Hematopoietic multipotent progenitor cell (in vitro differentiated cells): Measurements from ENCODE around the gene OR4D5. TPM values are rescaled to one million over a fixed set of nuclear protein-coding genes. Genes with fewer than 3 reads are reported as not detected.

Source experiments
- DNase-seq, 3 donors: peaks; one replicate each; pipeline ENCODE4 v3.0.0-alpha.2; 2011 to 2015; ENCODE audit warnings: low read depth in 2 of 3, low spot score in 2 of 3
- total RNA-seq: library from RNA; depleted of rRNA; stranded (reverse); fragments of >200 nt; gene quantifications from one replicate; pipeline ENCODE4 v1.2.3, GENCODE V29; 2012

OR4D5 gene
- total RNA-seq: 0.27 TPM

DNA sequence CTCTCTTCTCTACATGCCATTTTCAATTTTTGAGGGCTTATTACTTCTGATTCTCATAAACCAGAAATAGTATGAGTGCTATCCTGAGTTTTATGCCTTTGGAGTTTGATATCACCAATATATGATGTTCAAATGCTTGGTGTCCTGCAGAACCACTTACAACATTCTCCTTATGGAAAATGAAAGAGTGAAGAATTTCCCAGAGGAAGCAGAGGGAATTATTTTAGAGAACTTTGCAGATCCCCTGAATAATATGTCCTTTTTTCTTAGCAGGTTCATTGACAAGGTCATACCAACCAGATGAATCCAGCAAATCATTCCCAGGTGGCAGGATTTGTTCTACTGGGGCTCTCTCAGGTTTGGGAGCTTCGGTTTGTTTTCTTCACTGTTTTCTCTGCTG, at the start of gene OR4D5:
OR4D5 (plus strand) TSS at position 301 of the 400 bp plus-strand sequence; CDS start at position 301, 0 bp downstream.
- DNase-seq: no peak

DNA sequence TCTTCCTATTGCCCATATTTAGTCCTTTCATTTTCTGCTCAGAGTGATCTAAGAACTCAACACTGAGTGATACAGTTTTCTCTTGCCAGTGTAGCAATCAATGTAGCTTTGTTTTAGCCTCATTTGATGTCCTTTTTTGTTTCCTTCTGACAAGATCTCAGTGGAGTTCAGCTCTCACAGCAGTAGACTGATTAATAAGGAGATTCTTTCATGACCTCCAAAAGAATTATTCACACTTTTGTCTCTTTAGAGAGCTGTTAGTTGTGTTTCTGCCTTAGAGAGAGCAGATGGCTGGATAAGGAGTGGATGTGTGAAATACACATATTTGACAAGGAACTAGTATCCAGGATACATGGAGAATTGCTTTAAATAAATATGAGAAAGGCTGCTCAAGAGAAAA, 47.4 kb upstream of the OR4D5 start:
- DNase-seq: no peak

DNA sequence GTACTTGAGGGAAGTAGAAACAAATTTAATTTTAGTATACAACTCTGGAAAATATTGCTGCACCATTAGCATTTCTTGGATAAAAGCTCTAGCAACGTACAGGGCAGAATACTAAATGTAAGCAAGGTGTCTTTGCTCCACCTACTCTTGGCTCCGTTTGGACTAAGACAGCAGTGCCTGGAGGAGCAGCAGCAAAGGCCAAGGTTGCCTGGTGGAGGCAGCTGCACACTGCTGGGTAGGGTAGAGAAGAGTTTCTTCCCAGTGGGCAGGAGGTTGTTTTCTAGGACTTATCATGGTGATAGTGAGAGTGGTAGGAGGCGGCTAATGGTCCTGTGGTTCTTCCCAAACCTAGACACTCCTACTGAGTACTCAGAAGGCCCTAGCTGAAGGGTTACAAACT, 39.6 kb upstream of the OR4D5 start:
- DNase-seq: no peak

DNA sequence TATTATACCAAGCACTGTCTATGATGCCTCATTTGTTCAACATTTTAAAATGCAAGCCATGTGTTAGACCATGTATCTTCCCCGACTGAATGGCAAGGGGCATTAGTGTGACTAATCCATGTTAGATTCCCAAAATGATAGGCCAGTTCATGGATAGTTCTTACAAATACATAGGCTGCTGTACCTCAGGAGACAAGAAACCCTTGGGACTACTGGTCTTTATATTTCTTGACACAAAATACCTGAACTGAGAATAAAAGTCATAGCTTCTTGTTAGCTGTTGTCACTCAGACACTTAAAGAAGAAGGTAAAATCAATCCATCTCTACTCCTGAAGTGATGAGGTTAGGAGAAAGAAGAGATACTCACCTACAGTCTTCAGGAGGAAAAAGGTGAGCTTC, 37.5 kb upstream of the OR4D5 start, which contains the start of gene OR8D4:
OR8D4 (plus strand) TSS at position 301 of the 400 bp plus-strand sequence. CDS start 4,265 bp downstream, outside the sequence.
- DNase-seq: no peak

DNA sequence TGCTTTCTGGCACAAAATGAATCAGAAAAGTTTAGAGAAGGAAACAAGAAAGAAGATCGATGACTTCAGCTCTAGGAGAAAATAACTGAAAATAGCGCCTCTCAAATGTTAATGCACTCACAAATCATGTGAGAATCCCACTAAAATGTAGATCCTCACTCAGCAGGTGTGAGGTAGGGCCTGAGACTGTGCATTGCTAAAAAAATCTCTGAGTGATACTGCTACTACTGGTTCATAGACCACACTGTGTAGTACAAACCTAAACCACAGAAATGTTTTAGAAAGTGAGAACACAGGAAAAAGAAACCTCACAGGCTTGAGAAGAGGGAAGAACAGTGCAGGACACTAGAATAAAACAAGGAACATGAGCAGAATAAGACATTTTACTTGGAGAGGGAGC, 35.5 kb upstream of the OR4D5 start:
- no peak for DNase-seq

DNA sequence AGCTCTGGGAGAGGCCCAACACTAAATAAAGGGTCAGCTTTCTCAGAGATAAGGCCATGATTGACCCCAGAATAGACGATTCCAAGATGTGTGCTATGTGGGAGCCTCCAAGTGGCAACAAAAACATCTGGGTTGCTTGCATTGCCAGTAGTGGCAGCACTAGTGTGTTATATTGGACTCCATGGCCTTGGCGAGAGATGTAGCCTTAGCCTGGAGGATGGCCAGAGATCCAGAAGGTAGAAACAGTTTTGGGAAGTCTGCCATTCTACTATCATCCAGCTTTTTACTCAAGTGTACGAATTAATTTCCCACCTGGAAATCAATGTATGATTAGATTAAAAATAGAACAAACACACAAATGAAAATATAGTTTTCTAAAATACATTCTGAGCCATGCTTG, 34.5 kb upstream of the OR4D5 start:
- DNase-seq: no peak

DNA sequence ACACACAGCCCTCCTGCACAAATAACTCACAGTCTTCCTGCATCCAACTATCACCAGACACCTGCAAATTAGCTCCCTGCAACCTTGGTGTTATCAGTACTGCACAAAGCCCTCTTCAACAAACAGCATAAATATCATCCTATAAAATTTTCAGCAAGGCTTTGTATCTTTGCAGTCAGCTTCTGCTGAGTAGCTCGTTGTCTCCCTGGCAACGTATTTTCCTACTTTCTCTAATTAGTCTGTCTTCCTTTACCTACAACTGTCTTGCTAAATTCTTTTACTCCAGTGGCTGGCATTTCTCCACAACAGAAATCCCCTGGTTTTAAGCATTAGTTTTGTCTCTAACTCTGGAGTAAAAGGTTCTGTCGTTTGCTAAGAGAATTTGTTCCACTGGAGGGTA, 33.6 kb upstream of the OR4D5 start:
- no peak for DNase-seq

DNA sequence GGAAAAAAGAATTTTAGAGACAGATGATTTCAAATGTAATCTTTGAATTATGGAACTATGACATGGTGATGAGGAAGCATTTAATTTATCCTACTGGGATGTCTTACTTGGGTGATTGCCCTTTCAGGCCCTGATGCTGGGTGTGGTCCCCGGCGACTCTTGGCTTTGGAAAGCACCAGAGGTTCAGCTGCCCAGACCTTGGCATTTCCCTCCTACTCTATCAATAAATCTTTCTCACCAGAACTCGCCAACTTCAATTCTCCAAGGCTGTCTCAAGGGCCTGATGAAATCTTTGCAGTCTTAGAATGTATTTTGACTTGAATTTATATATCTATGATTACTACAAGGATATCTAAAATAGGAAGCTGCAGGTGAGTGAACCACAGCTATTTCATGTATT, 18.5 kb upstream of the OR4D5 start:
- DNase-seq: no peak

DNA sequence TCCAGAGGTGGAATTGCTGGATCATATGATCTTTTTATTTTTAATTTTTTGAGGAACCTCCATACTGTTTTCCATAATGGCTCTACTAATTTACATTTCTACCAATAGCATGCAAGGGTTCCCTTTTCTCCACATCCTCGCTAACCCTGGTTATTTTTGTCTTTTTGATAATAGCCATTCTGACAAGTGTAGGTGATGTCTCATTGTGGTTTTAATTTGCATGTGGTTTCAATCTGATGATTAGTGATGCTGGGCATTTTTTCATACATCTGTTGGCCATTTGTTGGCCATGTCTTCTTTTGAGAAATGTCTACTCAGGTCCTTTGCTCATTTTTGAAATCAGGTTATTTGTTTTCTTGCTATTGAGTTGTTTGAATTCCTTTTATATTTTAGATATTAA, 15.4 kb upstream of the OR4D5 start:
- DNase-seq: no peak

DNA sequence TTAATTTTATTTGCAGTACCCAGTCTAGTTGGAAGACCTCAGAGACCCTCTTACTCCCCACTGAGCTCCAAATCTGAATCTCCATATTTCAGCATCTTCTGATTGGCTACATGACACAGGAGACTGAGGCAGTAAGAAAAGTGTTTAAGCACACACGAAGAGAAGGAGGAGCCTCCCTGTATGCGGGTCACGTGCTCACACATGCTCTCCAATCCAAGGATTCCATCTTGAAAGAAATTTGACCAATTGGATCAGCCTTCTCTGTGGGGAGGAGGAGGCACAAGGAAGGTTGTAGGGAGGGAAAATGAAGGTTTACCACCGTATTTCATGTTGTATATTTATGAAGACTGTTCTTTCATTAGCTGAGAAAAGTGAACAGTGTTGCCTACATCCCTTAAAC, 3.0 kb downstream of the OR4D5 start:
- no peak for DNase-seq

DNA sequence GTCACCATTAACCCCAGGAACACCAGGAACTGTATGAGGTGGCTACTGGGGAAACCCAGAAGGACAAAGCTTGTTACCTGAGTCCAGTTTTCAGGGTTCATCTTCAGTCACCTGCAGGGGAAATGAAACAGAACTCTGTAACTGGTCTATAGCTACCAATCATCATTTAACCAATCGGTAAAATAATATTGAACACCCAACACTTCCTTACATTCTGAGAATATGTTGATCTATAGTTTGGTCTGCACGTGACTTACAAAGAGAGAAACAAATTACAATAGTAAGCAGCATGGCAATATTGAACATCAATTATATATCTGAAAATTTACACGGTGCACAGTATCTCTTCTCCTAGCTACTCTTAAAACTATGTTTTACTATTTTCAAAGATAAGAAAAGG, 4.3 kb downstream of the OR4D5 start, which contains the start of gene OR6T1:
OR6T1 (minus strand) TSS at position 101 of the 400 bp plus-strand sequence; CDS start at position 101, 0 bp downstream.
- no peak for DNase-seq

DNA sequence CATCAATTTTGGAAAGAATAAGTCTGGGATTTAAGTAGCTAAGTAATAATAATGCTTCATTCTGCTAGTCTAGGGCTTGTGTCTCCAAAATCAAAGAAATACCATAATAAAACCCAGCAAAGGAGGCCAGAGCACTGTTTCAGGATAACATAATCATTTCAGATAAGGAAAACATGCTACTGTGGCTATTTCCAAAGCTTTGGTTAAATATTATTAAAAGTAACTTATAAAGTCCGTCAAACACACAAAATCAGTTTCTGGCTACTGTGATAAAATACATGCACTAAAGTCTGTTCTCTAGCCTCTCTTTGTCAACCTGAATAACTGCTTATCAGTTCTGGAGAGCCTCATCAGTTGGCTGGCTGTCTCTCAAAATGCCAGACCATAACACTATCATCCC, 5.7 kb downstream of the OR4D5 start:
- no peak for DNase-seq

DNA sequence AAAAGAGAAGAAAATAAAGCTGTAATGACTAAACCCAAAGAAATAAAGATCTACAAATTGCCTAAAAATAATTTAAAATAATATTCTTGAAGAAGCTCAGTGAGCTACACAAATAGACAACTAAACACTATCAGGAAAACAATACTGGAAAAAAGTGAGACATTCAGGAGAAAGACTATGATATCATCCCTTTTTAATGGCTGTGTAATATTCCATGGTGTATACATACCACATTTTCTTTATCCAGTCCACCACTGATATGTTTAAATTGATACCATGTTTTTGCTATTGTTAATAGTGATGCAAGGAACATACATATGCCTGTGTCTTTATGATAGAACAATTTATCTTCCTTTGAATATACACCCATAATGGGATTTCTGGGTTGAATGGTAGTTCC, 17.3 kb downstream of the OR4D5 start:
- no peak for DNase-seq

DNA sequence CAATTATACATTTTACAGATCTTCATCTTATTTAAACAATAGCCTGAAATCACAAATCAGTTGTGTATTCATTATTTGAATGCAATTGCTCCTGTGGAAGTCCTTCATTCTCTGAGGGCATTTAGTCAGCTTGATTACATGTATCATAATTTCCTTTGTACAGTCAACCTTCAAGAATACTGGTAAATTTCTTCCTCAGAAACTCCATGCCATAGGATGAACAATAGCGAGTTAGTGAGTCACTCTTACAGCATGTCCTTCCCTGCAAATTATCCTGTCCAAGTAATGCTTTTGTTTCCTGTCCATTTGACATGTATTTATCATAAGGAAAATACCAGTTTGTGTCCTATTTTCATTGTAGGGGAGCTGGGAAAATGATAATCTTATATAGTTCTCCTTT, 34.4 kb downstream of the OR4D5 start:
- DNase-seq: no peak

DNA sequence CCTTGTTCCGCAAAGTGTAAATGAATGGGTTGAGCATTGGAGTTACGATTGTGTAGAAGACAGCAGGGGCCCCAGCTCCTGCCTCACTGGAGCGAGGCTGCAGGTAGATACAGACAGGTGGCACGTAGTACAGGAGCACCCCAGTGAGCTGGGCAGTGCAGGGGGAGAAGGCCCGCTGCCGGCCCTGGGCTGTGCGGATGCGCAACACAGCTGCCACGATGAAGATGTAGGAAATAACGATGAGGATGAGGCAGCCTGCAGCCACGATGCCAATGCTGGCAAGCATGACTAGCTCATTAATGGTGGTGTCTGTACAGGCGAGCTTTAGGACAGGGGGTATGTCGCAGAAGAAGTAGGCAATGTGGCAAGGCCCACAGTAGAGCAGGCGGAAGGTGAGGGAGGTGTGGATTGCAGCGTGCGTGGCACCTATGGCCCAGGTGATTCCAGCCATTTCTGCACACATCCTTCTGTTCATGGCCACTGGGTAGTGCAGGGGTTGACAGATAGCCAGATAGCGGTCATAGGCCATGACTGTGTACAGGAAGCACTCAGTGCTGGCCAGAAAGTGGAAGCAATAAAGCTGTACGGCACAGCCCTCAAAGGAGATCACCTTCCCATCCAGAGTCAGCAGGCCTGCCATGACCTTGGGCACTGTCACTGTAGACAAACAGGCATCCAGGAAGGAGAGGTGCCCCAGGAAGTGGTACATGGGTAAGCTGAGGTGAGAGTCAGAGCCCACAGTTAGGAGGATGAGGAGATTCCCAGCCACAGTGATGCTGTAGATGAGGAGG, 37.5 kb downstream of the OR4D5 start:
- no peak for DNase-seq

DNA sequence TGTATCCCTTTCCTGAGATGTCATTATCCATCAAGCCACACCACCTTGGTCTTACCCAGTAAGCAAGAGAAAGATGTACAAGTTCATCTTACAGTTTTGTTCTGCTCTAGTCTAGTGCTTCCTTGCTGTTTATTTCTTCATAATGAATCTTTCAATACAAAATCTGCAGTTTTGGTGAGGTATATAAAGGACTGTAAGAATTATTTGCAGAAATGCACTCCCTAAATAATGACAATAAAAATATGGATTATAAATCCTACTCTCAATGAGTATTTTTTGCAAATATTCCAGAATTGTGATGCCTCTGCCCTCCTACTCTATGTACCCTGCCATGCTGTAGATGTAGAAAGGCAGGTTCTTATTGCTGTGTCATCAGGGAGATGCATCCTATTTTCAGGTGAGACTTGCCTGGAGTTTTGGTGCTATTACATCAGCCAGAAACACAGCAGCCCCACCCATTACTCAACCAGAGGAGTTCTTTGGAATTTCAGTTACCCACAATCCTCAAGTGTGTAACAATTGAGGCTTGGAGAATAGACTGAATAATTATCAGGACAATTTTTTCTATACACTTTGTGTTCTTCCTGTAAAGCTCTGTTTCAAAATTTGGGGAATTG, 38.4 kb downstream of the OR4D5 start, which contains the start of gene OR10S1:
OR10S1 (minus strand) TSS at position 51 of the 617 bp plus-strand sequence. CDS start 117 bp downstream, outside the sequence.
- DNase-seq: no peak

DNA sequence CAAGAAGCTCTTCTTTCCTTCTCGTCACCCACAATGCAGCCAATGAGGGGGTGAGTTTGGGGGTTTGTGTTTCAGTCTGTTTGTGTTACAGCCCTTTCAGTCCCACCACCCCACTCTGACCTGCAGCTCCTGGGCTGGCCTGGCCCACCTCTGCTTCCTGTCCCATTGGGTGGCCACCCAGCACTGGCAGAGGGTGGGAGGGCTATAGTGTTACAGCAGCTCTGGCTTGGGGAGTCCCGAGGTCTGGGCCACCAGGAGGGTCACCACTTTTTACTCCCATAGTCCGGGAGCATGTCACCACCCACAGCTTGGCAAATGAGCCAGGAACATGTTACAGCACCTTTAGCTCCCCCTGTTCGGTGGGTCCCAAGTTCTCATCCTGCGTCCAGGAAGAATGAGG, 39.9 kb downstream of the OR4D5 start:
- DNase-seq: no peak

Other genes starting within 250 kb of the OR4D5 start
- 9.4 TPM for gene ZNF202, start 198.0 kb upstream of the OR4D5 start, total RNA-seq
- gene OR6X1, start 185.1 kb upstream of the OR4D5 start, total RNA-seq: not detected
- under 0.01 TPM for gene OR6M1, start 133.3 kb upstream of the OR4D5 start, total RNA-seq
- not detected for gene TMEM225, start 53.9 kb upstream of the OR4D5 start, total RNA-seq
- gene OR8D4, start 37.5 kb upstream of the OR4D5 start, total RNA-seq: not detected
- not detected for gene OR6T1, start 4.2 kb downstream of the OR4D5 start, total RNA-seq
- under 0.01 TPM for gene OR10S1, start 38.2 kb downstream of the OR4D5 start, total RNA-seq
- under 0.01 TPM for gene OR10G6, start 55.5 kb downstream of the OR4D5 start, total RNA-seq
- not detected for gene OR10G4, start 73.4 kb downstream of the OR4D5 start, total RNA-seq
- gene OR10G9, start 83.4 kb downstream of the OR4D5 start, total RNA-seq: under 0.01 TPM
- under 0.01 TPM for gene OR10G8, start 87.2 kb downstream of the OR4D5 start, total RNA-seq
- not detected for gene OR10G7, start 101.7 kb downstream of the OR4D5 start, total RNA-seq
- gene VWA5A, start 175.8 kb downstream of the OR4D5 start, total RNA-seq: 19.1 TPM
- gene OR10D3, start 243.7 kb downstream of the OR4D5 start, total RNA-seq: not detected